ENCODE measurements around the gene SPP1. TPM values are rescaled to one million over a fixed set of nuclear protein-coding genes. Genes with fewer than 3 reads are reported as not detected.

Gene SPP1
- total RNA-seq, 1 donor from 2014 or later = 4.7 TPM

- peaks cover 18% of the 10 kb centered on the region for H3K4me1 Mint-ChIP-seq (ENCODE audit: unreplicated experiment)
- no peaks in the 10 kb centered on the region for H3K9me3 Mint-ChIP-seq (ENCODE audit: unreplicated experiment)
- H3K27ac Mint-ChIP-seq (ENCODE audit: unreplicated experiment) = no peak overlapping the region
- H3K36me3 Mint-ChIP-seq (ENCODE audit: low read depth, unreplicated experiment) = peaks cover 13% of the 10 kb centered on the region
- peaks cover 9% of the 10 kb centered on the region for H3K27me3 Mint-ChIP-seq (ENCODE audit: unreplicated experiment)
- no peak overlapping the region for H3K4me3 Mint-ChIP-seq (ENCODE audit: unreplicated experiment)
- no peak for DNase-seq (ENCODE audit: low spot score)
- TF ChIP-seq CTCF (IDR thresholded peaks at IDR 0.05; ENCODE audit: unreplicated experiment) = no peak
Measured at GRCh38 chr4:88005076-88005475, 29.6 kb downstream of the SPP1 start.

- peaks cover 25% of the 10 kb centered on the region for H3K4me1 Mint-ChIP-seq (ENCODE audit: unreplicated experiment)
- no peak for TF ChIP-seq CTCF (IDR thresholded peaks at IDR 0.05; ENCODE audit: unreplicated experiment)
Measured at GRCh38 chr4:88005946-88006345, 30.4 kb downstream of the SPP1 start.

GRCh38 chr4:88006956-88007303 is 31.4 kb downstream of the SPP1 start:
- no peaks in the 10 kb centered on the region for H3K9me3 Mint-ChIP-seq (ENCODE audit: unreplicated experiment)
- peak overlapping the region; percentile 96 for H3K4me3 Mint-ChIP-seq (ENCODE audit: unreplicated experiment)
- H3K27ac Mint-ChIP-seq (ENCODE audit: unreplicated experiment) = peak overlapping the region; percentile 78
- peaks cover 9% of the 10 kb centered on the region for H3K27me3 Mint-ChIP-seq (ENCODE audit: unreplicated experiment)
- no peak for TF ChIP-seq CTCF (IDR thresholded peaks at IDR 0.05; ENCODE audit: unreplicated experiment)
- peaks cover 13% of the 10 kb centered on the region for H3K36me3 Mint-ChIP-seq (ENCODE audit: low read depth, unreplicated experiment)
- no peak for DNase-seq (ENCODE audit: low spot score)
- peaks cover 25% of the 10 kb centered on the region for H3K4me1 Mint-ChIP-seq (ENCODE audit: unreplicated experiment)

More at GRCh38 chr4:88005946-88006345, 30.4 kb downstream of the SPP1 start:
- Mint-ChIP-seq H3K27me3 (ENCODE audit: unreplicated experiment) (peaks cover 9% of the 10 kb centered on the region), H3K36me3 (ENCODE audit: low read depth, unreplicated experiment) (peaks cover 13% of the 10 kb centered on the region), H3K4me3 (ENCODE audit: unreplicated experiment) (peak overlapping the region; percentile 96), H3K9me3 (ENCODE audit: unreplicated experiment) (no peaks in the 10 kb centered on the region), H3K27ac (ENCODE audit: unreplicated experiment) (no peak overlapping the region)
- no peak for DNase-seq (ENCODE audit: low spot score)

GRCh38 chr4:88007304-88008121 is 32.0 kb downstream of the SPP1 start, which contains the start of gene PKD2:
PKD2 (plus strand) TSS chr4:88007635; CDS start chr4:88007734, 99 bp downstream.
- H3K4me1 Mint-ChIP-seq (ENCODE audit: unreplicated experiment) = peaks cover 25% of the 10 kb centered on the region
- peak; percentile 72 for DNase-seq (ENCODE audit: low spot score)
- no peak for TF ChIP-seq CTCF (IDR thresholded peaks at IDR 0.05; ENCODE audit: unreplicated experiment)
- peak within 1 kb of the TSS; percentile 81 for H3K27ac Mint-ChIP-seq (ENCODE audit: unreplicated experiment)
- H3K4me3 Mint-ChIP-seq (ENCODE audit: unreplicated experiment) = peak within 1 kb of the TSS; percentile 98
- H3K27me3 Mint-ChIP-seq (ENCODE audit: unreplicated experiment) = peaks cover 9% of the 10 kb centered on the region
- no peaks in the 10 kb centered on the region for H3K9me3 Mint-ChIP-seq (ENCODE audit: unreplicated experiment)
- H3K36me3 Mint-ChIP-seq (ENCODE audit: low read depth, unreplicated experiment) = peaks cover 13% of the 10 kb centered on the region

GRCh38 chr4:88008122-88008742 is 32.7 kb downstream of the SPP1 start:
- H3K4me3 Mint-ChIP-seq (ENCODE audit: unreplicated experiment) = peak overlapping the region; percentile 98
- no peak for TF ChIP-seq CTCF (IDR thresholded peaks at IDR 0.05; ENCODE audit: unreplicated experiment)
- peak; percentile 58 for DNase-seq (ENCODE audit: low spot score)
- peaks cover 13% of the 10 kb centered on the region for H3K36me3 Mint-ChIP-seq (ENCODE audit: low read depth, unreplicated experiment)
- peaks cover 32% of the 10 kb centered on the region for H3K4me1 Mint-ChIP-seq (ENCODE audit: unreplicated experiment)
- peaks cover 9% of the 10 kb centered on the region for H3K27me3 Mint-ChIP-seq (ENCODE audit: unreplicated experiment)
- no peaks in the 10 kb centered on the region for H3K9me3 Mint-ChIP-seq (ENCODE audit: unreplicated experiment)
- peak overlapping the region; percentile 81 for H3K27ac Mint-ChIP-seq (ENCODE audit: unreplicated experiment)

Measured in endothelial cell (in vitro differentiated cells).